Glutamatergic neuron (in vitro differentiated cells): ENCODE results near the gene CYTH2. TPM values are rescaled to one million over a fixed set of nuclear protein-coding genes. Genes with fewer than 3 reads are reported as not detected.
A peak's percentile ranks its signal among the peaks of the same experiment; 100 is the strongest.

ENCODE experiments used
- DNase-seq: peaks from one replicate; pipeline ENCODE4 v3.0.0; 2022
- H3K27ac Mint-ChIP-seq: one replicate; pipeline ENCODE4 v1.8.0; 2020; ENCODE audit warnings: mild to moderate bottlenecking, mixed read lengths, inconsistent platforms; ENCODE audit not compliant: unreplicated experiment
- H3K27me3 Mint-ChIP-seq: one replicate; pipeline ENCODE4 v1.8.0; 2020; ENCODE audit warnings: mild to moderate bottlenecking, moderate library complexity, mixed read lengths, inconsistent platforms; ENCODE audit not compliant: unreplicated experiment
- H3K36me3 Mint-ChIP-seq: one replicate; pipeline ENCODE4 v1.8.0; 2020; ENCODE audit warnings: mild to moderate bottlenecking, mixed read lengths, inconsistent platforms; ENCODE audit not compliant: unreplicated experiment
- H3K4me1 Mint-ChIP-seq: one replicate; pipeline ENCODE4 v1.8.0; 2020; ENCODE audit warnings: mild to moderate bottlenecking, low read depth, mixed read lengths, inconsistent platforms; ENCODE audit not compliant: unreplicated experiment
- H3K4me3 Mint-ChIP-seq: one replicate; pipeline ENCODE4 v1.8.0; 2020; ENCODE audit warnings: mild to moderate bottlenecking, mixed read lengths, inconsistent platforms; ENCODE audit not compliant: unreplicated experiment
- H3K9me3 Mint-ChIP-seq: one replicate; pipeline ENCODE4 v1.8.0; 2020; ENCODE audit warnings: mild to moderate bottlenecking, moderate library complexity, mixed read lengths, inconsistent platforms; ENCODE audit not compliant: unreplicated experiment
- CTCF ChIP-seq: fragments of 200-600 bp; sonication (generic); IDR thresholded peaks from one replicate; pipeline ENCODE4 v1.5.0; 2021; ENCODE audit not compliant: partially characterized antibody, unreplicated experiment
- total RNA-seq: library from RNA; stranded (reverse); fragmentation: NEBNext Ultra II Directional; extraction: Animal tissue kit (Norgen Biotek cat#: 25700); gene quantifications from one replicate; pipeline ENCODE4 v1.2.1, GENCODE V29; 2021; ENCODE audit not compliant: unreplicated experiment

CYTH2 gene
- total RNA-seq, 1 donor from 2014 or later: 233 TPM

- TF ChIP-seq CTCF: no peak
- peaks cover 11% of the 10 kb centered on the region for H3K4me1 Mint-ChIP-seq
These were observed 22.6 kb upstream of the CYTH2 start for GRCh38 chr19:48446579-48446978.

GRCh38 chr19:48448563-48448962, 20.6 kb upstream of the CYTH2 start:
- Mint-ChIP-seq H3K27me3 (peaks cover 16% of the 10 kb centered on the region), H3K36me3 (no peaks in the 10 kb centered on the region), H3K9me3 (peaks cover 8% of the 10 kb centered on the region), H3K27ac (no peak overlapping the region), H3K4me3 (no peak overlapping the region), H3K4me1 (peaks cover 11% of the 10 kb centered on the region)
- no peak for TF ChIP-seq CTCF
- DNase-seq: no peak

More at GRCh38 chr19:48446579-48446978, 22.6 kb upstream of the CYTH2 start:
- DNase-seq: no peak
- peaks cover 23% of the 10 kb centered on the region for H3K27me3 Mint-ChIP-seq
- H3K36me3 Mint-ChIP-seq: no peaks in the 10 kb centered on the region
- peaks cover 8% of the 10 kb centered on the region for H3K9me3 Mint-ChIP-seq
- H3K4me3 Mint-ChIP-seq: peak overlapping the region; percentile 94
- H3K27ac Mint-ChIP-seq: no peak overlapping the region

GRCh38 chr19:48450441-48450840, 18.7 kb upstream of the CYTH2 start:
- no peaks in the 10 kb centered on the region for H3K36me3 Mint-ChIP-seq
- TF ChIP-seq CTCF: no peak
- no peak for DNase-seq
- peaks cover 3% of the 10 kb centered on the region for H3K27me3 Mint-ChIP-seq
- peaks cover under 1% of the 10 kb centered on the region for H3K9me3 Mint-ChIP-seq
- no peak overlapping the region for H3K27ac Mint-ChIP-seq
- no peaks in the 10 kb centered on the region for H3K4me1 Mint-ChIP-seq
- H3K4me3 Mint-ChIP-seq: no peak overlapping the region

DNA sequence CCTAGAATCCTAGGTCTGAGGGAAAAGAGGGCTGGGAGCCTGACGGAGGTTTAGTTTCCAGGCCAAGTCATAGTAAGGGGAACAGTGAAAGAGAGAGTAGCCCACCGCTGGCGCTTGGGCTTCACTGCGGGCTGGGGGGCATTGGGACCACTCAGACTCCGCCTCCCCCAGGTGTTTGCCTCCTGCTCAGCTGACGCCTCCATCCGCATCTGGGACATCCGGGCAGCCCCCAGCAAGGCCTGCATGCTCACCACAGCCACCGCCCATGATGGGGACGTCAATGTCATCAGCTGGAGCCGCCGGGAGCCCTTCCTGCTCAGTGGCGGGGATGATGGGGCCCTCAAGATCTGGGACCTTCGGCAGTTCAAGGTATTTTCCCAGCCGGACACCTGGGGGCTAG, 18.3 kb upstream of the CYTH2 start:
- H3K4me3 Mint-ChIP-seq: no peak overlapping the region
- H3K27me3 Mint-ChIP-seq: no peaks in the 10 kb centered on the region
- no peaks in the 10 kb centered on the region for H3K36me3 Mint-ChIP-seq
- H3K27ac Mint-ChIP-seq: no peak overlapping the region
- no peaks in the 10 kb centered on the region for H3K9me3 Mint-ChIP-seq
- no peaks in the 10 kb centered on the region for H3K4me1 Mint-ChIP-seq
- no peak for TF ChIP-seq CTCF
- DNase-seq: no peak

DNA sequence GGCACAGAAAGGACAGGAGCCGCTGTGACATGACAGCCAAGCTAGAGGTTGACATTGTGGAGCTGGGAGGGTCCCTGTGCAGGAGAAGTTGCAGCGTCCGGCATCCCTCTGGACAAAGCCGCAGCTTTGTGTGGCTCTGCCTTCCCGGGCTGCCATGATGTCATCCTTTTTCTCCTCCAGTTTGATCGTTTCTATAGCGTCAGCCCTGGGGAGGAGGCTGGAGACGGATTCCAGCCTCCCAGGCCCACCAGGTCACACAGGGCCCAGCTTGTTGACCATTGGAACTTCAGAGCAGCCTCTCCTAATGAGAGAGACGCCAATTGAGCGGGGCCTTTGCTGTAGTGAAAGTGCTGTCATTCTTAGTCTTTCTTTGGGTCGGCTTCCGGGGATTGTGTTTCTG, 17.5 kb upstream of the CYTH2 start:
- Mint-ChIP-seq H3K4me3 (no peak overlapping the region), H3K36me3 (no peaks in the 10 kb centered on the region), H3K4me1 (no peaks in the 10 kb centered on the region), H3K27ac (no peak overlapping the region), H3K27me3 (no peaks in the 10 kb centered on the region), H3K9me3 (no peaks in the 10 kb centered on the region)
- DNase-seq: no peak
- TF ChIP-seq CTCF: no peak
